Small intestine (tissue), 7 donors: ENCODE measurements around the gene FOXP2. TPM values are rescaled to one million over a fixed set of nuclear protein-coding genes. Genes with fewer than 3 reads are reported as not detected.
"Not testable (repeated sequence)": the region's sequence is repeated elsewhere in the genome, so short reads cannot be mapped to it uniquely, and the experiment has no call there.

Experiments
- DNase-seq, 2 donors: peaks; one replicate each; pipeline versions ENCODE4 v3.0.0 to v3.0.0-alpha.2; 2013
- FAIRE-seq: peaks from 2 replicates; lab custom pipeline; 2012; peaks lifted over from hg19 to GRCh38; lab: Jason Lieb, UNC
- H3K27ac ChIP-seq, 3 donors: one replicate each; pipeline ENCODE4 v1.5.1; 2013; ENCODE audit warnings: low read length in 2 of 3, mild to moderate bottlenecking in 2 of 3, control low read depth in 1 of 3, inconsistent platforms in 1 of 3, low read depth in 1 of 3, moderate library complexity in 1 of 3
- H3K27me3 ChIP-seq, 3 donors: one replicate each; pipeline ENCODE4 v1.6.1; 2013; ENCODE audit warnings: low read length in 3 of 3, inconsistent platforms in 1 of 3; ENCODE audit not compliant: control insufficient read depth in 3 of 3, insufficient read depth in 3 of 3
- H3K36me3 ChIP-seq, 3 donors: one replicate each; pipeline ENCODE4 v1.6.1; 2013; ENCODE audit warnings: low read length in 3 of 3, inconsistent platforms in 1 of 3, low read depth in 1 of 3, mild to moderate bottlenecking in 1 of 3, moderate library complexity in 1 of 3; ENCODE audit not compliant: control insufficient read depth in 3 of 3, insufficient read depth in 2 of 3
- H3K4me1 ChIP-seq, 3 donors: one replicate each; pipeline ENCODE4 v1.6.1; 2013; ENCODE audit warnings: low read length in 2 of 3, inconsistent platforms in 1 of 3, low read depth in 1 of 3, mild to moderate bottlenecking in 1 of 3, moderate library complexity in 1 of 3; ENCODE audit not compliant: control insufficient read depth in 3 of 3, insufficient read depth in 2 of 3
- H3K4me3 ChIP-seq, 3 donors: one replicate each; pipeline ENCODE4 v1.5.1; 2013; ENCODE audit warnings: low read length in 3 of 3, control low read depth in 1 of 3, inconsistent platforms in 1 of 3, low read depth in 1 of 3, mild to moderate bottlenecking in 1 of 3, moderate library complexity in 1 of 3
- H3K9me3 ChIP-seq, 2 donors: one replicate each; pipeline ENCODE4 v1.6.1; 2013; ENCODE audit warnings: low read depth in 1 of 2, low read length in 1 of 2; ENCODE audit not compliant: control insufficient read depth in 2 of 2, insufficient read depth in 1 of 2
- WGBS, 3 donors: extraction: QIAGEN DNeasy Blood & Tissue Kit; methylation state at CpG; one replicate each; pipeline ENCODE4 v1.1.7; 2013; 5-methylcytosine and 5-hydroxymethylcytosine counted together
- polyA plus RNA-seq, 4 donors: library from polyadenylated mRNA; stranded (reverse) in 3 of 4; unstranded in 1 of 4; fragments of 200-250 nt in 3 of 4; fragments of 120-200 nt in 1 of 4; gene quantifications; one replicate each; pipeline versions ENCODE4 v1.2.1 to v1.2.3, GENCODE V29; 2013
- donor health status: healthy with polysubstance abuse.
- donor health status: control.
- donor health status: control.
- donor health status: Bipolar disorder and iron deficiency.
- donor health status: healthy.

FOXP2 gene
- polyA plus RNA-seq, 4 donors = 1.7 to 12.2 (median 3.6) TPM

GRCh38 chr7:114428211-114428610 lies 13.6 kb downstream of the FOXP2 start:
- FAIRE-seq (no peak), DNase-seq (no peak)
- Histone ChIP-seq H3K4me1 (no peaks in the 10 kb centered on the region), H3K9me3 (no peaks in the 10 kb centered on the region), H3K4me3 (no peak overlapping the region), H3K27me3 (no peaks in the 10 kb centered on the region), H3K27ac (no peak overlapping the region), H3K36me3 (no peaks in the 10 kb centered on the region)
- 91 to 93% (median 91%) methylated on average over 1 of the region's 1 CpG for WGBS, 3 donors

GRCh38 chr7:114431189-114431588 lies 16.6 kb downstream of the FOXP2 start:
- FAIRE-seq = no peak
- 89 to 97% (median 94%) methylated on average over 5 of the region's 5 CpGs for WGBS, 3 donors
- no peak overlapping the region for H3K27ac ChIP-seq

GRCh38 chr7:114432061-114432460 lies 17.4 kb downstream of the FOXP2 start:
- H3K27ac ChIP-seq = no peak overlapping the region
- no peaks in the 10 kb centered on the region for H3K36me3 ChIP-seq
- H3K9me3 ChIP-seq = no peaks in the 10 kb centered on the region
- FAIRE-seq = no peak
- no peak overlapping the region for H3K4me3 ChIP-seq
- no peak for DNase-seq
- no peaks in the 10 kb centered on the region for H3K4me1 ChIP-seq
- no peaks in the 10 kb centered on the region for H3K27me3 ChIP-seq

More at GRCh38 chr7:114431189-114431588, 16.6 kb downstream of the FOXP2 start:
- H3K27me3 ChIP-seq = no peaks in the 10 kb centered on the region
- no peaks in the 10 kb centered on the region for H3K4me1 ChIP-seq
- no peak for DNase-seq
- H3K9me3 ChIP-seq = no peaks in the 10 kb centered on the region
- no peaks in the 10 kb centered on the region for H3K36me3 ChIP-seq
- H3K4me3 ChIP-seq = no peak overlapping the region

GRCh38 chr7:114432703-114433102 lies 18.1 kb downstream of the FOXP2 start:
- 74 to 90% (median 84%) methylated on average over 3 of the region's 3 CpGs for WGBS, 3 donors
- H3K27ac ChIP-seq = no peak overlapping the region
- H3K4me1 ChIP-seq = no peaks in the 10 kb centered on the region
- FAIRE-seq (no peak), DNase-seq (no peak)
- no peaks in the 10 kb centered on the region for H3K36me3 ChIP-seq
- H3K4me3 ChIP-seq = no peak overlapping the region
- no peaks in the 10 kb centered on the region for H3K27me3 ChIP-seq
- no peaks in the 10 kb centered on the region for H3K9me3 ChIP-seq

- no peak for DNase-seq
- Histone ChIP-seq H3K4me1 (no peaks in the 10 kb centered on the region), H3K4me3 (no peak overlapping the region), H3K27me3 (no peaks in the 10 kb centered on the region), H3K27ac (no peak overlapping the region), H3K9me3 (peaks cover 0 to 3% of the 10 kb centered on the region in 2 donors), H3K36me3 (peaks cover 0 to 4% (median 0%) of the 10 kb centered on the region in 3 donors)
- WGBS, 3 donors = 83 to 90% (median 88%) methylated on average over 5 of the region's 5 CpGs
- no peak for FAIRE-seq
Observed at GRCh38 chr7:114439581-114439980, 25.0 kb downstream of the FOXP2 start.

GRCh38 chr7:114440927-114441326 lies 26.3 kb downstream of the FOXP2 start:
- H3K4me1 ChIP-seq, H3K27me3 ChIP-seq, H3K4me3 ChIP-seq, H3K36me3 ChIP-seq, H3K9me3 ChIP-seq, FAIRE-seq, H3K27ac ChIP-seq, DNase-seq: not testable (repeated sequence)
- 75 to 82% (median 78%) methylated on average over 4 of the region's 4 CpGs for WGBS, 3 donors

GRCh38 chr7:114444196-114444595 lies 29.6 kb downstream of the FOXP2 start:
- Histone ChIP-seq H3K4me1 (no peaks in the 10 kb centered on the region), H3K27me3 (no peaks in the 10 kb centered on the region), H3K36me3 (peaks cover 0 to 4% (median 0%) of the 10 kb centered on the region in 3 donors), H3K9me3 (peaks cover 0 to 3% of the 10 kb centered on the region in 2 donors), H3K4me3 (no peak overlapping the region), H3K27ac (no peak overlapping the region)
- WGBS, 3 donors = 69 to 88% (median 81%) methylated on average over 2 of the region's 2 CpGs
- no peak for DNase-seq
- no peak for FAIRE-seq

GRCh38 chr7:114450431-114450830 lies 35.8 kb downstream of the FOXP2 start:
- H3K27me3 ChIP-seq = no peaks in the 10 kb centered on the region
- DNase-seq (no peak), FAIRE-seq (no peak)
- H3K4me1 ChIP-seq = no peaks in the 10 kb centered on the region
- no peaks in the 10 kb centered on the region for H3K36me3 ChIP-seq
- H3K4me3 ChIP-seq = no peak overlapping the region
- H3K9me3 ChIP-seq = no peaks in the 10 kb centered on the region
- no peak overlapping the region for H3K27ac ChIP-seq
- 84 to 100% (median 91%) methylated on average over 2 of the region's 2 CpGs for WGBS, 3 donors

- no peak for FAIRE-seq
- 93 to 97% (median 96%) methylated on average over 12 of the region's 12 CpGs for WGBS, 3 donors
Observed at GRCh38 chr7:114459574-114459973, 45.0 kb downstream of the FOXP2 start.

More at GRCh38 chr7:114459574-114459973, 45.0 kb downstream of the FOXP2 start:
- H3K4me3 ChIP-seq = no peak overlapping the region
- H3K4me1 ChIP-seq = no peaks in the 10 kb centered on the region
- no peak for DNase-seq
- peaks cover 0 to 3% (median 0%) of the 10 kb centered on the region in 3 donors for H3K36me3 ChIP-seq
- H3K27me3 ChIP-seq = no peaks in the 10 kb centered on the region
- H3K27ac ChIP-seq = no peak overlapping the region
- H3K9me3 ChIP-seq = no peaks in the 10 kb centered on the region
